Activated CD4-positive, CD25-positive, alpha-beta regulatory T cell treated with anti-CD3 and anti-CD28 coated beads, Interleukin-2, amount 50 U/mL, for 72 hours (primary cell): ENCODE results near the gene NR2F6.
"Not testable (repeated sequence)": the region's sequence is repeated elsewhere in the genome, so short reads cannot be mapped to it uniquely, and the experiment has no call there.

Source experiments
- DNase-seq: peaks from one replicate; pipeline ENCODE4 v3.0.0; 2021

NR2F6 gene

DNA sequence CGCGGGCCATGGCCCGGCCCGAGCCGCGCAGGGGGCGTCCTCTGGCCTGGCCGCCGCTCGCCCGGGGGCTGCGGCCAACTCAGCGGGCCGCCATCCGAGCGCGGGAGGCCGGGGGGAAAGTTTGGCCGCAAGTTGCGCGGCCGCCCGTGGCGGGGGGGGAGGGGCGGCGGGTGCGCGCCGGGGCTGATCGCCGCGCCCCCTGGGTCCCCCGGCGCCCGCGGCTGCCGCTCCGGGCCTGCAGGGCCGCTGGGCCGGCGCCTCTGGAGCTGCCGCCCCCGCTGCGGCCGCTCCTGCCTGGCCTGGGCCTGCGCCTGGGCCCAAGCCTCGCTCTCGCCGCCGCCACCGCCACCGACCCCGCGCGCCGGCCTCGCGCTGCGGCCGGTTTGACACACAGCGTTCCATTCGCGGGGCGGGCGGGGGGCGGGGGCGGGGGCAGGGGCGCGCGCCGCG lies at the start of gene NR2F6:
Gene NR2F6, minus strand, starts transcription at position 385 of the 450 bp plus-strand sequence. CDS start 699 bp downstream, outside the sequence.
- DNase-seq, result no peak

DNA sequence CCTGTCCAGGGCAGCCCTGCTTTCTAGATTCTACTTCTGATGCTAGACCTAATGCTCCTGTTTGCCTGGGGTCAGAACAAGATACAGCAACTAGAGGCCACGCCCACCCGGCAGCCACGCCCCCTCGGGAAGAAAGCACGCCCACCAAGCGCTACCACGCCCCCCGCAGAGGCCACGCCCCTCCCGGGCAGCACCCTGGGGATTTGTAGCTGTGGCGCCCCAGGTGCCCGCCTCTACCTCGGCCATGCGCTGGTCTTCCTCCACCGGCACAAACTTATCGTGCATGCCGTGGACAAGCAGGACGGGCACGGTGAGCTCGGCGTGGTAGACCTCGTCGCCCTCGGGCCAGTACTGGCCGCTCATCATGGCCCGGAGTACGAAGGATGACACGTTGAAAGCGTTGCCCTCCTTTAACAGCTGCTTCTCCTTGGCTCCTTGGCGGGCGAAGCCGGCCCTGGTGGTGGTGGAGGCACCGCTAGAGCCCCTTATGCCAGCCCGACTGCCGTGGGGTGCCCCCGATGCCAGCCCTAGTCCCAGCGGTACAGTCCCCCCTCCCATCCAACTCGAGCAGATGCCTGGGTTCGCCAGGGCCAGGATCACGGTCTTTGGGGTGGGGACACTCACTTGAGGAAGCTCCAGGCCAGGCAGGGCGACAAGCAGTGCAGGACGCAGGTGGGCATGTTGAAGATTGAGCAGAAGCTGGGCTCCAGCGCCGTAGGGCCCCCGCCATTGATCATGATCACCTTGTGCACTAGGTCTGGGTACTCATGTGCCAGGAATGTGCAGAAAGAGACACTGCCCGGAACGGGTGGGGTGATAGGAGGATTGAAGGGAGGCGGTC lies 48.6 kb upstream of the NR2F6 start:
- peak; percentile 71 for DNase-seq

DNA sequence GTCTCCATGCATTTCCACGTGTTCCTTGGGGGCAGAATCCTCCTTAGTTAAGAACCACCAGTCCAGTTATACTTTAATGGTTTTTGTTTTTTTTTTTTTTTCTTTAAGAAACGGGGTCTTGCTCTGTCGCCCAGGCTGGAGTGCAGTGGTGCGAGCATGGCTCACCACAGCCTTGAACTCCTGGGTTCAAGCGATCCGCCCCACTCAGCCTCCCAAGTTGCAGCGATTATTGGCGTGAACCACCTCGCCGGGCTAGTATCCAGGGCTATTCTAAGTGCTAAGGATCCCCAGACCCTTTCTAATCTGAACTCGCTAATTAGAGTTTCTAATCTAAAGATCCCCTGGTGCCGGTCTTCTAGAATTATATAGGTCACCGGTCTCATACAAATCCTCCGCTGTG lies 47.9 kb upstream of the NR2F6 start:
- DNase-seq, result no peak

DNA sequence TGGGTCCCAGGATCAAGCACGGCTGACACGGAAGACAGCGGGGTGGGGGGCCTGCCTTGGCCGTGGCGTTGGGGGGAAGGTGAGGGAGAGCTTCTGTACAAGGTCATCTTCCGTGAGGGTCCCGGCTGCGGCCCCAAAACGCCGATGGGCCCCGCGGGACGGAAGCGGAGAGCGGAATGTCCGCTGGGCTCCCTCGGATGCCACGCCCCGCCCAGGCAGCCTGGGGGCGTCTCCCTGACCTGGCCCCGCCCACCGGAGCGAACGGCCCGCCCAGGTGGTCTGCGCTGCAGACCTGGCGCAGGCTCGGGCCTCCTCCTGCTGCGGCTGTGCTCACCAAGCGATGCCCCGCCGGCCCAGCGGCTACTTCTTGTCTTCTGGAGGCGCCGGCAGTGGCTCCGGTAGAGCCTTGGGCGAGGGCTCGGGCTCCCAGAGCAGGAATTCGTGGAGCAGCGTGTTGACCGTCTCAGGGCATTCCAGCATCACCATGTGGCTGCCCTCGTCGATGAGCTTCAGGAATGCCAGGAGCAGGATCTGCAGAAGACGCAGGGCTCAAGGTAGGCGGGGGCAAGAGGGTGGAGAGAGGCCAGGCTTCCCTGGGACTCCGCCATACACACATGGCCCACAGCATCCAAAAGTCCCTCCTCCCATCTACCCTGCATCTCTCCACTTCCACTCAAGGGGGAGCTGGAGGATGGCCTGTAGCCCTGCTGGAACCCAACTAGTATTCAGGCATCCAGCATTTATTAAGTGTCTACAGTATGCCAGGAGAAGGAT lies 46.8 kb upstream of the NR2F6 start:
- DNase-seq, result peak; percentile 80

DNA sequence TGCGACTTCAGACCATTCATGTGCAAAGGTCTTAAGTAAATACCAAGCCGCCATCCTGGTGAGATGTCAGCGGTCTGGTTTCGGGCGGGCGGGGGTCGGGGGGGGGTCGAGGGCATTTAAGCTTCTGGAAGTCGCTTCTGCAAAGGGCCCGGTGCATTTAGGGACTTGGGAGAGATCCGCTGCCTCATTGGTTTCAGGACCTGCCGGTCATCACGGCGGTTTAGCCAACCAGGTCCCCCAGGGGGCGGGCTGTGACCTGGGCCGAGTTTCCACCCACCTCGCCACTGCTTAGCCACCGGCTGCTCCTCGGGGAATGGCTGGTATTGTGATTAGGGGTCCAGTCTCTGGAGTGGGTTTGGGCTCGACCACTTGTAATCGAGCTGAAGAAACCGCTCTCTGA lies 43.8 kb upstream of the NR2F6 start:
- DNase-seq, result no peak

DNA sequence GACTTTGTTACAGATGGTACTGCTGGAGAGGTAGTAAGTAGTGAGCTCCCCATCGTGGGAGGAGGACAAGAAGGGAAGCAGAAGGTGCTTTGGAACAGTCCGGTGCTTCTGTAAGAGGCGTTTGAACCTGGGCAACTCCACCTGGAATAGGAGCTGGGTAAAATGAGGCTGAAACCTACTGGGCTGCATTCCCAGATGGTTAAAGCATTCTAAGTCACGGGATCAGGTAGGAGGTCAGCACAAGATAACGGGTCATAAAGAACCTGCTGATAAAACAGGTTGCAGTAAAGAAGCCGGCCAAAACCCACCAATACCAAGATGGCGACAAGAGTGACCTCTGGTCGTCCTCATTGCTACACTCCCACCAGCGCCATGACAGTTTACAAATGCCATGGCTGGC lies 41.0 kb upstream of the NR2F6 start:
- DNase-seq, result no peak

DNA sequence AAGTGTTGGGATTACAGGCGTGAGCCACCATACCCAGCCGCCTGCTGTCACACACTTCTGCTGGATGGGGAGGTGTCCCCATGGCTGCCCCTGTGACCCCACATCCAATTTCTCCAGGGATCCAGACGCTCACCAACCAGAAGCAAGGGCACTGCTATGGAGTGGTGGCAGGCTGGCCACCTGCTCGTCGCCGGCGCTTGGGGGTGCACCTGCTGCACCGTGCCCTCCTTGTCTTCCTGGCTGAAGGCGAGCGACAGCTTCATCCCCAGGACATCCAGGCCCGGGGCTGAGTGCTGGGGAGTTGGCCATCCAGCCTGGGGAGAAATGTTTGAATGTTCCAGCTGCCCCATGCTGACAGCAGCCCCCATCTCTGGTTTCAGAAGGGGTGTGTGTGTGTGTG lies 40.5 kb upstream of the NR2F6 start:
- no peak for DNase-seq

DNA sequence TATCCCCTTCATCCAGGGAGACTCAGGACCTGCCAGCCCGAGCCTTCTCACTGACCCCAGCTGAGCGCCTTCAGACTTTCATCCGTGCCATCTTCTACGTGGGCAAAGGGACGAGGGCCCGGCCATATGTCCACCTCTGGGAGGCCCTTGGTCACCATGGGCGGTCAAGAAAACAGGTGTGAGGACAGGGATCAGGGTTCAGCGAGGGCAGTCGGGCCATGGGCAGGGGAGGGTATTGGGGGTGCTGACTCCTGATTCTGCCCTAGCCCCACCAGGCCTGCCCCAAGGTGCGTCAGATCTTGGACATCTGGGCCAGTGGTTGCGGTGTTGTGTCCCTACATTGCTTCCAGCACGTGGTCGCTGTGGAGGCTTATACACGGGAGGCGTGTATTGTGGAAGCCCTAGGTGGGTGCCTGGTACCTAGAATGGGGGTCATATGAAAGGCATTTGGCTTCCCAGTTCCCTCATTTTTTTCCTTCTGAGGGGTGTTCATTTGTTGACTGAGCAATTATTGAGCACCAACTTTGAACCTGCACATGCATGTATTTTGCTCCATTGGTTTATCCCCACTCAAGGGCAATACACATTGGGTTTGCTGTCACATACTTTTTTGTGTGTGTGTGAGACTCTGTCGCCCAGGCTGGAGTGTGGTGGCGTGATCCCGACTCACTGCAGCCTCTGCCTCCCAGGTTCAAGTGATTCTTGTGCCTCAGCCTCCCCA lies 39.9 kb upstream of the NR2F6 start:
- DNase-seq, result no peak

DNA sequence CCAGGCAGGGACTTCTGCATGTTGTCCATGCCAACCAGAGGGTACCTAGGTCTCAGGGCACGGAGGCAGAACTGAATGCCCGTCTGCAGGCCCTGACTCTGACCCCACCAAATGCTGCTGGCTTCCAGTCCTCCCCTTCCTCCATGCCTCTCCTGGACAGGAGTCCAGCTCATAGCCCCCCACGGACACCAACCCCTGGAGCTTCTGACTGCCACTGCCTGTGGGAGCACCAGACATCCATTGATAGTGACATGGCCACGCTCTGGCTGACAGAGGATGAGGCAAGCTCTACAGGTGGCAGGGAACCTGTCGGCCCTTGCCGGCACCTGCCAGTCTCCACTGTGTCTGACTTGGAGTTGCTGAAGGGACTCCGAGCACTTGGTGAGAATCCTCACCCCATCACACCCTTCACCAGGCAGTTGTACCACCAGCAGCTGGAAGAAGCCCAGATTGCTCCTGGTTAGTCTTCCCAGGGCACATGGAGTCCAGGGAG lies 37.8 kb upstream of the NR2F6 start:
- no peak for DNase-seq

DNA sequence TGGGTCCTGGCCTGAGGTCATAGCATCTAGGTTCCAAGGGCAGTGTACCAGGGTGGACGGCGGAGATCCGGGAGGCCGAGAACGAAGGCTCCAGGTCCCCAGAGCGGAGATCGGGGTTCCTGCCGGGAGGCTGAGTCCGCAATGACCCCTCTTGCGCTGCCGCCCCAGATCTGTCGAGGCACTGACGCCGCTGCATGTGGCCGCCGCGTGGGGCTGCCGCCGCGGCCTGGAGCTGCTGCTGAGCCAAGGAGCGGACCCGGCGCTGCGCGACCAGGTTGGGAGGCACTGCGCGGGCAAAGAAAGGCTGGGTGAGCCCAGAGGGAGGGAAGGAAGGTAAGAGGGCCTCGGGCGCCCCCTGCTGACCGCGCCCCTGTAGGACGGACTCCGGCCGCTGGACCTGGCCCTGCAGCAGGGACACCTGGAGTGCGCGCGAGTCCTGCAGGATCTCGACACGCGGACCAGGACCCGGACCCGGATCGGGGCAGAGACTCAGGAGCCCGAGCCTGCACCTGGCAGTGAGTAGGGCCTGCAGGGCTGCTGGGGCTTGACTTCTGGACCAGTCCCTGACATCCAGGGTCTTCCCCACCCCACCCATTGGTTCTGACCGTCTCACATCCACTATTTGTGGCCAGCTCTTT lies 36.9 kb upstream of the NR2F6 start:
- DNase-seq, result peak; percentile 85

DNA sequence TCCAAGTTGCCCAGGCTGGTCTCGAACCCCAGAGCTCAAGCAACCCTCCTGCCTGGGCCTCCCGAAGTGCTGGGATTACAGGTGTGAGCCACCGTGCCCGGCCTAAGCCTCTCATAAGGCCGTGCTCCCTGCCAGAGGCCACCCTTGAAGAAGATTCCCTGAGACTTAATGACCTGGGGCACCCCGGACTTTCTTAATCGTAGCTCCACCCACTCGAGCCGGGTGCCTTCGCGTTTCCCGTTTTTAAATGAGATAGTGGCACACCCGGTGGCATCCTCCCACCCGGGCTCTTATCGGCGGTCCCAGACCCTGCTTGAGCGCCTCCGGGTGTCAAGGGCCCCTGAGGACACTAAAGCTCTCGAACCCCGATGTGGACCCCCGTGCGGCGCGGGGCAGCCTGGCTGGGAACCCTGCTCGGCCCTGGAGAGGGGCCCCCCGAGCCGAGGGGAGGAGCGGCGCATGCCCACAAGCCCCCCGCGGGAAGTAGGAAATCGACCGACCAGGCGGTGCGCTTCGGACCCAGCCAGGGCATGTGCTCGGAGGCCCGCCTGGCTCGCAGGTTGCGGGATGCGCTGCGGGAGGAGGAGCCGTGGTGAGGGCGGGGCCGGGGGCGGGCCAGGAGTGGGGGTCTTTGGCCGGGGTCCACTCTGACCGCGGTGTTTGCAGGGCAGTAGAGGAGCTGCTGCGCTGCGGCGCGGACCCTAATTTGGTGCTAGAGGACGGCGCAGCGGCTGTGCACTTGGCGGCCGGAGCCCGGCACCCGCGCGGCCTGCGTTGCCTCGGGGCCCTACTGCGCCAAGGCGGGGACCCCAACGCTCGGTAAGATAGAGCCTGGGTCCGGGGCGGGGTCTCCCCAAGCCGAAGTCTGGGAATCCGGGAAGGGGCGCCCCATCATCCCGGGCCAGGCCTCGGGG lies 35.9 kb upstream of the NR2F6 start, which contains the start of gene ANKLE1:
Gene ANKLE1, plus strand, starts transcription at position 511 of the 914 bp plus-strand sequence. Its CDS starts 20 bp downstream, at position 531.
- DNase-seq, result no peak

DNA sequence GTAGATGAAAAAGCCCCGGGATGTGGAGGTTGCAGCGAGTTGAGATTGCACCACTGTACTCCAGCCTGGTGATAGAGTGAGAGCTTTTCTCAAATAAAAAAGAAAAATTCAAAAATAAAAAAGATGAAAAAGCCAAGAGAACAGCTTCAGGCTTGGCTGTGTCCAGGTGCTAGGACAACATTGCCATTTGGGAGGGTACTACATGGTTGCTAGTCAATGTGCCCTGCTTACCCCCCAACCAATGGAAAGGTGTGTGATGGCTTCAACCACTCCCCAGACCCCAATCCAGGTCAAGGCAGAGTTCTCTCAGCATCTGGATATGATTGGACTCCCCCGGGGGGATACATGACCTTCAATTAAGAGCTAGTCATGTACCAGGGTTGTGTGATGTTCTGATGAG lies 33.7 kb upstream of the NR2F6 start:
- DNase-seq, result no peak

DNA sequence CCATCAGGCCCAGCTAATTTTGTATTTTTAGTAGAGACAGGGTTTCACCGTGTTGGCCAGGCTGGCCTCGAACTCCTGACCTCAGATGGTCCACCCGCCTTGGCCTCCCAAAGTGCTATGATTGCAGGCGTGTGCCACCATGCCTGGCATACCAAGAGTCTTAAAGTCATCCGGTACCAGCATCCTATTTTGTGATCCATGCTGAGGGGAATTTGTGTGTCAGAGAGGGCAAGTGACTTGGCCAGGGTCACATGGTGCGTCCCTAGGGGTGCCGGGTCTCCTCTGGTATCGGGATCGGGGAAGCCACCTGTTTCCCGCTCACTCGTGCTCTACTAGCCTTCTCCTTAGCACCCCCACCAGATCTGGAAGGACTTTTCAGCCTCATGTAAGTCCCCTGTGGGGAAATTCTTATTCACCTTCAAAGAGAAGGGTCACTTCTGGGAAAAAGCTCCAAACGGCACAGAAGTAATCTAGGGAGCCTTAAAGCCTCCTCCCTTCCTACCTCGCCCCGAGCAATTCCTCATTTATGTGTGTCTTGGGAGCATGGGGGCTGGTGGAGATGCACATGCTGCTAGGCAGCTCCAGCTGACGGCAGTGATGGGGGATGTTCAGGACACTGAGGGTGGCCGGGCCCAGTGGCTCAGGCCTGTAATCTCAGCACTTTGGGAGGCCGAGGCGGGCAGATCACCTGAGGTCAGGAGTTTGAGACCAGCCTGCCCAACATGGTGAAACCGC lies 29.9 kb upstream of the NR2F6 start:
- DNase-seq, result no peak

DNA sequence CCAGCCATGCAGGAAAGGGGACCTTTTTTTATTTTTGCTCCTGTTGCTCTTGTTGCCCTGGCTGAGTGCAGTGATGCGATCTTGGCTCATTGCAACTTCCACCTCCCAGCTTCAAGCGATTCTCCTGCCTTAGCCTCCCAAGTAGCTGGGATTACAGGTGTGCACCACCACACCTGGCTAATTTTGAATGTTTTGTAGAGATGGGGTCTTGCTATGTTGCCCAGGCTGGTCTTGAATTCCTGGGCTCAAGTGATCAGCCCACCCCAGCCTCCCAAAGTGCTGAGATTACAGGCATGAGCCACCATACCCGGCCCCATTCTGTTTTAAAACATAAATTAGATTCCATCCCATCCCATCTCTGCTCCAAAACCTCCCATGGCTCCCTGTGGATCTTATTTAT lies 29.2 kb upstream of the NR2F6 start:
- DNase-seq, result not testable (repeated sequence)

DNA sequence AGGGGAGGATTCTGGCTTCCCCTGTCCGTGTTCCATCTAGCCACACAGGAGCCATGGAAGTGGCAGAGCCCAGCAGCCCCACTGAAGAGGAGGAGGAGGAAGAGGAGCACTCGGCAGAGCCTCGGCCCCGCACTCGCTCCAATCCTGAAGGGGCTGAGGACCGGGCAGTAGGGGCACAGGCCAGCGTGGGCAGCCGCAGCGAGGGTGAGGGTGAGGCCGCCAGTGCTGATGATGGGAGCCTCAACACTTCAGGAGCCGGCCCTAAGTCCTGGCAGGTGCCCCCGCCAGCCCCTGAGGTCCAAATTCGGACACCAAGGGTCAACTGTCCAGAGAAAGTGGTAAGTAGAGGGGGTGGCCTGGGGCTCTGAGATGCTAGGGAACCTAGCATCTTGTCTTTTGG lies 23.0 kb upstream of the NR2F6 start:
- DNase-seq, result no peak

DNA sequence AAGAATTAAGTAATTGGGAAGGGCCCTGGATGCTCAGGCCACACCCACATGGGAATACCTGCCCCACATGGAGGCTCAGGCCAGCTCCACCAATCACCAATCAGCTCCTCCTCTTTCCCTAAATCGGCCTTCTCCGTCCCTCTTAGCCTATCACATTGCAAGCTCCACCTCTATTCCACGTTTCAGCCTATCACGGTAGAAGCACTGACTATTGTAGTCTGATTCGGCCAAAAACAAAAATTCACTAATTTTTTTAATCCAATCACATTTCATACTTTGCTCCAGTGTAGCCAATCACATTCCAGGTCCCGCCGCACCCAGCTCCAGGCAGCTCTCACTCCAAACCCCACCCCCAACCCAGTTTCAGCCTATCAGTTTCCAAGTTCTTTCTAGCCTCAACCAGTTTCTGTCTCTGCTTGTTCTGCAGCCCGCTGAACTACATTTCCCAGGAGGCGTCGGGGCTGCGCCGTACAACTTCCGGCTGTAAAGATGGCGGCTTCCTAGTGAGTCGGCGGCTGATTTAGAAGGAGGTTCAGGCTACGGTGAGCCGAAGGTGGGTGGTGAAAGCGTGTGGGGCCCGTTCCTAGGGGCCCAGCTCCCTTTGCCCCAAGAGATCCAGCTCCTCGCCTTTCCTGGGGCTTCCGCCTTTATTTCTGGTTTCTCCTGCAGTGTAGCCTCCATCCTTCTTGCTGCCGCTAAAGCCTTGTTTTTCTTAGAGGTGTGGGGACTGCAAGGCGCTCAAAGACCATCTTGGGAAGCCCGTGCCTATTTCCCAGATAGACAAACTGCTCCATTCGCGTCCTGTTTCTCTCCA lies 21.5 kb upstream of the NR2F6 start, which contains the start of gene BABAM1:
Gene BABAM1, plus strand, starts transcription at position 469 of the 814 bp plus-strand sequence. CDS start 1,364 bp downstream, outside the sequence.
- DNase-seq, result peak; percentile 88

DNA sequence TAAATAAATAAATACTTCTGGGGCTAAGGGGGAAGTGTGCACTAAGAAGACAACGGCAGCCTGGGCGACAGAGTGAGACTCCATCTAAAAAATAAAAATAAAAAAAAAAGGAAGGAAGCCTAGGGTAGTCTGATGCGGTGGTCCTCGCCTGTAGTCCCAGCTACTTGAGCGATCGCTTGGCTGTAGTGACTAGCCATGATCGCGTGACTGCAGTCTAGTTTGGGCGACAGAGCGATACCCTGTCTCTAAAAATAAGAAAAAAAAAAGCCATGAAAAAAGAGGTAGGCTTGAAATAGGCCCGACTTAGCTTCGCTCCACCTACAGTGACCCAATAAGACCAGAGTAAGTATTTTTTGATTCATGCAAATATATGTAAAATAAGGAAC lies 20.9 kb upstream of the NR2F6 start:
- DNase-seq, result no peak

DNA sequence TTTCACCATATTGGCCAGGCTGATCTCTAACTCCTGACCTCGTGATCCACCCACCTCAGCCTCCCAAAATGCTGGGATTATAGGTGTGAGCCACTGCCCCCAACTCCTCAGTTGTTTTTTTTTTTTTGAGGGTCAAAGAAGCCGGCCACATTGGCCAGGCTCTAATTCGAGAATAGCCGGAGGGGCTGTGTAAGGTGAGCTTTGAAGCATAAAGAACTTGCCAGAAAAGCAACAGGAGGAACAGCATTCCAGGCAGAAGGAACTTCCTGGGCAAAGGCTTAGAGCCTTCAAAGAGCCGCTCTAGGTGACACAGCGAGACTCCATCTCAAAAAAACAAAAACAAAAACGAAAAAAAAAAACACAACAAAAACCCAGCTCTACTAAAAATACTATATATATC lies 20.3 kb upstream of the NR2F6 start:
- DNase-seq, result no peak

DNA sequence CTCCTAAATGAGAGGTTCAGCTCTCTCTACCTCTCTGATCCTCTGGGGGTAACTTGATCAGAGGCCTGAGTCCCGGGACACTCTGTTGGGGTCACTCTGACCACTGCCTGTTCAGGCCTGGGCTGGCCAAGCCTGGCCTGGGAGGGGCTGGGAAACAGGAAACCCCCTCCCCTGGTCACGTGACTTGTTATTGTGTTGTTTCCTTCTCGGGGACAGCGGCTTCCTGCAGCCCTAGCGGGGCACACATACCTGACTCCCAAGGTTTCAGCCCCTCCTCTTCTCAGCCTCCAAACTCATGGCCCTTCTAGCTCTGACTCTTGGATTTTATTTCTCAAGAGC lies 18.9 kb upstream of the NR2F6 start, which contains the start of gene USHBP1:
Gene USHBP1, minus strand, starts transcription at position 105 of the 339 bp plus-strand sequence. CDS start 446 bp downstream, outside the sequence.
- DNase-seq, result no peak
